GM18873 (cell line): Measurements from ENCODE around the gene LRMDA.

Experiments
- ATAC-seq: cut with Tn5 transposase; IDR thresholded peaks from one replicate; pipeline ENCODE4 v1.9.1; 2021; ENCODE audit warnings: mild to moderate bottlenecking, moderate library complexity, moderate number of reproducible peaks; ENCODE audit not compliant: unreplicated experiment, low FRiP score

The LRMDA gene

DNA sequence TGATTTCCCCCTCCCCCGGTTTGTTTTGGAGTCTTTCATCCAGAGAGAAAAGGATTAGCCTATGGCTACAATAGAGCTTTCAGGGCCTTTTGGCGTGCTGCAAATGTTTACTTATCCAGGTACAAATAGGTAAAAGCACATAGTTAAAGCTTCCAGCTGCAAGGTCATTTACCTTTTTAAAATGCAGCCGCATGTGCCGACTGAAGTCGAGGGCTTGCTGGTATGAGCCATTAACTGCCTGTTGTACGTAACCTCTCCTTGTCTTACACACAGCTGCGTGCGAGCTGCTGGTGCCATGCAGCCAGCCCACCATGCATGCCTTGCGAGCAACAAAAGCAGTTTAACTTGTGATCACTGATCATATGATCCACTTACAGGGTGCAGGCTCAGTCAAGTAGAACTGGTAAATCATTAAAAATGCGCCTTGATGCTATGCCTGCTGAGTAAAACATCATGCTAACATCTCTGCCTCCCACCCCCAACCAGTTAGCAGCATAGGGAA, 866.4 kb downstream of the LRMDA start:
- no peak for ATAC-seq

DNA sequence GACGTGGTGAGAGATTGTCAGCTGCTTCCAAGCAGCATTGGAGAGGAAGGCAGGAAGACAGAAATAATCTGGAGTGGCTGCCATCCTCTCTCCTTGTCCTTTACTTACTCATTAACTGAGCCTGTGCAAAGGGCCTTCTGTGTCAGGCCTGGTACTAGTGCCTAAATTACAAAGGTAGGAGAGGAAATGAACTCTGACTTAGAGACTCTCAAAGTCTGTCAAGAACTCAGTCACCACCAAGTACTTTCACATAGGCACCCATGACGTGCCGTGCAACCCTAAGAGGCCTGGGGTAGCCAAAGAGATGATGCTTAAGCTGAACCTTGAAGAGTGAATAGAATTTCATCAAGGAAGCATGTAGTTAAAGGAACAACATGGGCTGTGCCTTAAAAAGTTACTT, 866.9 kb downstream of the LRMDA start:
- no peak for ATAC-seq

DNA sequence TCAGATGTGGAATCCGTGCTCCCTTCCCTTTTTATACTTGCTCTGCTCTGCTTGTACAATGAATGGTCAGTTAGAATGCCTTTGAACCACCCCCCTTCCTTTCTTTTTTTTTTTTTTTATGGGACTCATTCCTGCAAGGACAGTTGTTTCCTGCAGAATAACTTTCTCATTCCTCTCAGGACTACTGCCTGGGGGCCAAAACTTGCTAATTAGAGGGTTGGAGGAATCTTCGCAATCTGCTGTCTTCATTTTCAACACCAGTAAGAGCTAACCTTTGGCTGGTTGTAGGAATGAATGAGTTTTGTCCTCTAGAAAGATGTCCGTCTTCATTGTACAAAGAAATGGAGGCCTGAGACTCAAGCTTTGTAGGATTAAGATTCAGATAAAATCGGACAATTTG, 868.1 kb downstream of the LRMDA start:
- ATAC-seq, result no peak

DNA sequence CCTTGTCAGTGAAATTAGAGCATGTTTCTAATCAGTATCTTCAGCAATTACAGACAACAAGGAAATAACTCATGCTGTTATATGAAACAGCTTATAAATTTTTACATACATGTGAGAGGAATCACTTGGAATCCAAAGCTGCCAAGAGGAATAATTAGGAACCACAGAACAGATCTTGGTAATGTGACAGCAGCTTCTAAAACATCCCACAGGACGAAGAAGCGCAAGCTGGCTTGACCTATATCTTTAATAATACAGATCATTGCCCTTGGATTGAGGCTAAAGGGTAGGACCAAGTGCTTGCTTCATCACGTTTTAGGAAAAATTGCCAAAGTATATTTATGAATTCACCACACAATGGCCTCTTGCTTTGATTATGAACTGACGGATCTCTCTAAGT, 869.8 kb downstream of the LRMDA start:
- ATAC-seq, result no peak

DNA sequence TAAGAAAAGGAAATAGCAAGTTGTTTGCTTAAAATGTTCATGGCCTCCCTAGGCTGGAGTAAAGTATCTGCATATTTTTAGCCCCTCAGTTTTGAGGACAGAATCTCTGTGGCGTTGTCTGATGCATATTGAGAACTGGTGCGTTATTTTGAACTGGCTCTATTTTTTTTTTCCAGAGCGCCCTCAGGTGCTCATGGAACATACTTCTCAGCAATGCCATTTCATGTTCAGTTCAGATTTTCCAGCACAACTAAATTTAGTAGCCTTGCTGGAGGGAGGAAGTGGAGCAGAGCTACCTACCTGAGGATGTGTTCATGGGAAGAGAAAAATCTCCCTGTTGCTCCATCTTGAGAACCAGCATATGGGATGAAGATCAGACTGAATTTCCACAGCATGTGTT, 870.5 kb downstream of the LRMDA start:
- ATAC-seq, result no peak

DNA sequence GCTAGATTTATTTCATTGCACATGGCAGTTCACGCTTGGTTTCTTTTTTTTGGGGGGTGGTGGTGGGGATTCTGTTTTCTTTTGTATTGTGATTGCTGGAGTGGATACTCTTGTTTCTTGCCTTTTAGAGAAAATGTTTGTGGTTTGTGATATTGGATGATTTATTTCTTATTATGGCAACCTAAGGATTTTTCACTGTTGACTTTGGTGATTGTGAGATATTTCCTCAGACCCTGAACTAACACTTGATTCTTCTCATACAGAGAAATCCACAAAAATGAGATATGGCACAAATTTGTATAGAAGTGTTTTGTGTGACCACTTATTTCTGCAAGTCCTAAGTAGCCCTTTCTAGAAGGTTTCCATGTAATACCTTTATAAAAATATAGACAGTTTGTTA, 871.1 kb downstream of the LRMDA start:
- no peak for ATAC-seq

DNA sequence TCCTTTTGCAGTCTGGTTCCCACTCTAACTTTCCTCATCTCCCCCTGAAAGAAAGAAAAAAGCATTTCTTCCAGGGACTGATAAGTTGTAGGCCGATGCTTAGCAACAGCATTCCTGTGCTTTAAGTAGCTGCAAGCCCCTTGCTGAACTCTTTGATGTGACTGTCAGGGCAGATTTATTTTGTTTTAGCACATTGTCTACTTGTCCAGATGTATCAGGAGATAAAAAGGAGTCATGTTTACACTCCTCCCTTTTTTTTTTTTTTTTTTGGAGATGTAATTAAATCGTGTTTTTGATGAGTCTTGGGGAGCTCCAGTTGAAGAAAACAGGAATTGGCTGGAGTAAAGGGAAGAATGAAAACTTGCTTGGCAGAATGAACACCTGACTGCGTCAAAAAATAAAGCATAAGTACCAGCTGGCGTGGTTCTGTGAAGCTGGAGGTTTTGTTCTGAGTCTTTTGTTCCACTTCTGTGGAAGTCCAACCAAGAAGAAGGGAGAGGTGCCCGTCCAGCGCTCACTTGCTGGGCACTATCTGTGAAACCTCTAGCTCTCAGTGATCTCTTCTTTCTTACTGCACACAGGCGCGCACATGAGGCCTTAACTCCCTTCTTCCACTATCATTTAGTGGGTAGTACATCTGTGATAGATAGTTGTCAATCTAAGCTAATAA, 871.7 kb downstream of the LRMDA start:
- no peak for ATAC-seq

DNA sequence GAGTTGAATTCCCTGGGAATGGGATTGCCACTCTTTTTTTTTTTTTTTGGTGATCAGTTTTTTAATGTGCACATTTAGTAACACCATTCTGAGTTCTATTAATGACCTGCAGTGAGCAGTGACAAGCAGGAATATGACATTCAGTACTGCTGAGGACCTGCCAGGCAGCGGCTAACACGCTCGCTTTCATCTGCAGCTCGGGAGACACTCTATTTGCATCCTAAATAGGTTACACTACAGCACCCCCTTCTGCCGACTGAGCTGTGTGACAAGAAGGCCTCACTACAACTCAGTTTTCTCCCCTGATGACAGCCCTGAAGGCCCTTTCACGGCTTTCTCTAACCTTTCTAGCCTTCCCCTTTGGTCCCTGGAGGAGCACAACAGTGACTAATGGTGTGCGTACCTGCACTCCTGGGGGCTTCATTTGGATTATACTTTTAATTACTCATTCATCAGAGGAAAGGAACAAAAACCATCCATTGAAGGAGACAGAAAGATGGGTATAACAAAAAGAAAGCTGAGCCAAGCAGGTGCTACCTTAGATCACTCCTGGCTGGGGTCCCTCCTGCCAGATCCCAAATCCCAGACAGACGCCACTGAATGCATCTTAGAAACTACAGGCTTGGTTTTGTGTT, 872.4 kb downstream of the LRMDA start:
- ATAC-seq, result no peak

DNA sequence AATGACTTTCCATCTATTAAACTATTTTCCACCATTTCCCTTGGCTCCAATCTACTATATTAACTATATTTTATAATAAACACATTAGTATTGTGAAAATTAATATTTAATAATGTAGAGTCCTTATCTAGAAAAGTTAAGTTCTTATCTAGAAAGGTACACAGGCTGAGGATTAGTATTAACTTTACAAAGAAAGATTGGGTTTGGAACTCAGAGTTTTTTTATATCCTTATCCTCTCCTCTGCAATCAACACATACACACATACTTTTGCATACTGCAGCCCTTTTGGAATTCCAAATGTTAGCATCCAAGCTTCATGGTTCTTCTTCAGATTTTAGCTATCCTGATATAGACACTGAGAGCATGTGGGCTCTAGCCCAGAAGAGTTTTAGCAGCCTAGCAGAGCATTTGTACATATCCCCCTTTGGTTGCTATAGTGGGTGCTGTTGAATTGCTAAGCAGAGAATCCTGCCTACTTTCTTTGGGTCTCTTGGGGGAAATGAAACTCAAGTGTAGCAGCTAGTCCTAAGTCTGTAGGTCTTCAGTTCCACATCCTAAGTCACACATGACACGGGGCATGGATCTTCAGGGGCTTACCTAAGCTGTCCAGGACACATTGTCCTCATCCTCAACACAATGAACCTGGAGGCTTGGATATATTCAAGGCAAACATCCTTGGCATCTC, 874.6 kb downstream of the LRMDA start:
- ATAC-seq, result no peak

DNA sequence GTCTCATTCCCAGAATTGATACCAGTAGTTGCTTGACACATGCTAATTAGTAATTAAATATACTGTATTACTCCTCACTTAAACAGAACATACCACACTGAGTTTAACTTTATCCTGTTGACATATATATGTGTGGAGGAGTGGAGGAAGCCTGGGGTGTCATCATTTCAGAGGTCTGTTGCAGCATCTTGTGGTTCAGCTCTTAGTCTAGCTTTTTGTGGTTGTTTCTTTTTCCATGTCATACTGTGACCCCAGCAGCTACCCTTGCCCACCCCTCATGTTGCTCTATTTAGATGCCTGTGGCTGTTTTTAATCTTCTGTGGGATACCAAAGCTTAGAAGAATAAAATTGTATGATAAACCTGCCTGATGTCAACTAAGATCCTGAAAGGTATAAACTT, 875.4 kb downstream of the LRMDA start:
- ATAC-seq, result no peak

DNA sequence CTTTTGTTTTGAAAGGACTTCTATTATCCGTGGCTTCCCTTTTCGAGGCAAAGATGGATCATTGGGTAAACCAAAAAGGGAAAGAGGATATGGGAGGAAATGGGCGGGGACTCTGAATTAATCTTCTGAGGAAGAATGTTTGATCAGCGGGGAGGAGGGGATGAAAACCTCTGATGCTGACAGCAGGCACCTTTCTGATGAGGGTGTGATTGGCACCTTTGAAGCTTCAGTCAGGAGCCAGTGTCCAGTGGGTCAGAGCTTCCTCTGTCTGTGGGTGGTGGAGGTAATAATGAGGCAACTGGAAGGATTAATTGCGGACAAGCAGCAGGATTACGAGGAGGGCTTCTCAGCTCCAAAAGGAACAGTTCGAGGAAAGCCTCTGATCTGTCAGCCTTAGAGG, 877.6 kb downstream of the LRMDA start:
- no peak for ATAC-seq

DNA sequence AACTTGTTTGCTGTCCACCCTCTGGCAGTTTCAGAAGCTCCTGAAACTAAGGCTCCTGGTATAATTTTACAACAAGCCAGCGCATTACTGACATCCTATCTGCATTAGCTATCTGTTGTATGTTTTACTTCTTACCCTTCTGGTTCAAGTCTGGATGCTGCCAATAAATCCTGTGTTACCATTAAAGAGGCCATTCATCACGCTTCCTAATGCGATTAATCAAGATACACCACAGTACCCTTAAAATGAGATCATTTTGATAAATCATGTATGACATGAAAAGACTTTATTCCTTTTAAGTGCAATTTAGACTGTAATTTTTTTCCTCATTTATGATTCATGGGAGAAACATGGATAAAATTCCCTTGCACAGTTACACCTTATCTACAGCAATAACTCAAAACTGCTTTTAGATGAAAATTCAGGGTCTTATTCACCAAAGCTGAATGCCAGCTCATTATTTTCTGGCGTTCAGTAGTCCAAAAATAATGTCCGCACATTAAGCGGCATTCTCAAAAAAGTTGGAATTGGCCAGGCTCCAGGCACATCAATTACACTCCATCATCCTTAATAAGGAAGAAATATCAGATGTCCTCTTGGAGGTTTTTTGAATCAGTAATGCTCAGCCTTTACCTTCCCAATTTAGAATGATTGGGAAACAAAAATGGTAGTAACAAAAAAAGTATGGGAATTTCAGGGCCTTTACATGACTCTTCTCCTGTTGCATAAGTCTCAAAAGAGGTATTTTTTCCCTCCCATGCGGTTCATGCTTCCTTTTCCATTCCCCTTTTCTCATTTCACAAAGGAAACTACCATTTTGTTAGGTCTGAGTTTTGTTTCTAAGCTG, 878.5 kb downstream of the LRMDA start:
- ATAC-seq, result no peak

DNA sequence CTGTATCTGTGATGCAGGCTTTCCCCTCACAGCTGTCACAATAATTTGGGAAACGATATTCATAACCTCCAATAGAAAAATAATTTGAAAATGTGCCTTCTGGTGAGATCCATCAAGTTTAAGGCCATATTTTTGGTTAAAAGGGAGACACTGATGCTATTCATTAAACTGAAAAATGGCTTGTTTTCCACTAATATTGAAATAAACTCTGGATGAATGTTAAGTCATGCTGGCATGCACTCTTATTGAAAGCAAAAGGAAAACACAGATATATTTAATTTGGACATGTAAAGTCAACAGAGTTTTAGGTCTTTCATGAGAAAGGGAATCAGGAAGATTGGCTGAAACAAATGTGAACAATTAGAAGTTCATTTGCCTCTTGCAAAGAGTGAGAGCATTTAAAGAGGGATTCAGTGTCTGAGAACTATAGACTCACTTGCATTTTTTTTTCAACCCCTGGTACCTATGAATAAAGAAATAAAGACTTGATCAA, 879.2 kb downstream of the LRMDA start:
- ATAC-seq, result no peak

DNA sequence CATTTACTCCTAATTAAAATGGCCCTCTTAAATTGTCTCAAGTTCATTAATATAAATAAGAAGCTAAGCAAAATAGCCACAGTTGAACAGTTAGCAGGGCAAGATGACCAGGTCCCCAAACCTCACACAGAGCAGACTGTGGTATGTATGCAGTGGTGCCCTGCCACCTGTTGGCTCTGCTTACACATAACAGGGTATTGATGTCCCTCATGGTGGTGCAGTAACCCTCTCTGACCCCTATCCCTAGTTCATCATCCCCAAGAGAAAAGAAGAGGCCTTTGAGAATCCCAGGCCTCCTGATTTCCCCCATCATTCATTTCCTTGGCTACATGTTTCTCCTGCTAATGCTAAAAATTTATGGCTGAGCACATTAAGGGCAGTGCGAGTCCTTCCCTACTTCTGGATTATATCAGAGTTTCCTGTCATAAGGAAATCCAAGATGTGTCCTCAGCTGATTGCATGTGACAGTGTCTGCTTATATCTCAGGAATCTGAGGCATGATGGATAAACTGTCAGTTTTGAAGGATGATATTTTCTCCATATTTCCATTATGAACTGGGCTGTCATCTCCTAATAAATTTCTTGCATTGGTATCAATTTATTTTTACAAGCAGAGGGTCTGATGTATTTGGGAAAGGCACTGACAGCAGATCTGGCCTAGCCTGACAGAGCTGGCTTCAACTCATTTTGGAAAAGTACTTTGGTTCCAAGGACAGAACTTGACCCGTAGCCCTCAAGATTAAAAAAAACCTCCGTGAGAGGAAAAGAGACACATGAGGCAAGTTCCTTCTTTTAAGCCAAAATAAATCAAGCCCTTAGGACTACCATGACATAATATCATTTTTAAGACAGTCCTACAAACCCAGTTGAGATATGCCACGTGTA, 880.6 kb downstream of the LRMDA start:
- ATAC-seq, result peak; percentile 67

DNA sequence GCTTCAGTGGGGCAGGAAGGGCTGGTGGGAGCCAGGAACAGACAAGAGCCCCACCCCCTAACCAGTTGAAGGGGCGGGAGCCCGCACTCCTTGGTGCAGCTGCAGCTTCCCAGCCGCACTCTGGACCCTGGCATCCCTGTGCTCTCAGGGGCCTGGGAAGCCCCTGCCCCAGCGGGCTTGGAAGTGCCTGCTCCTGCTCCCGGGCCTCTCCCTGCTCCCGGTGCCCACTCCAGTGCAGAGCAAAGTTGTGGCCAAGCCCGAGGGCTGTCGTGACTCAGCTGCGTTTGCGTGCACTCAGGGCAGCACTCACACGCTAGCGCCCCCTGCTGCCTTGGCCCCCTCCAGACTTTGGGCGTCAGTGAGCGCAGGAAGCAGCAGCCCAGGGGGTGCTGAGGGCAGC, 883.8 kb downstream of the LRMDA start:
- no peak for ATAC-seq

DNA sequence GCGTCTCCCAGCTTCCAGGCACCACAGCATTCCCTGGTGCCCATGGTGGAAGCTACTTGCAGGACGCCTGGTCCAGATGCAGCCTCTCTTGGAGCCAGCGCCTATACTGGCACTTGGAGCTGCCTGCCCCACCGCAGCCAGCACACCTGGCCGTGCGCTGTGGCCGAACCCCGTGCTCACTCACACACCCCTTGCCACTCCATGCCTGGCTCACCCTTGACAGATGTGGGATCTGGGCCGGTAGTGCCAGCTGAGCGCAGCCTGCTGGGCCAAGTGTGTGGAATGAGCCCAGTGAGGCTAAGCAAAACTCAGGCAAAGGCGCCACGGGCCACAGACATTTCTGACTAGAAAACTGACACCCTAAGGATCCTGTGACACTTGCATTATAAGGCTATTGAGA, 884.8 kb downstream of the LRMDA start:
- ATAC-seq, result no peak

DNA sequence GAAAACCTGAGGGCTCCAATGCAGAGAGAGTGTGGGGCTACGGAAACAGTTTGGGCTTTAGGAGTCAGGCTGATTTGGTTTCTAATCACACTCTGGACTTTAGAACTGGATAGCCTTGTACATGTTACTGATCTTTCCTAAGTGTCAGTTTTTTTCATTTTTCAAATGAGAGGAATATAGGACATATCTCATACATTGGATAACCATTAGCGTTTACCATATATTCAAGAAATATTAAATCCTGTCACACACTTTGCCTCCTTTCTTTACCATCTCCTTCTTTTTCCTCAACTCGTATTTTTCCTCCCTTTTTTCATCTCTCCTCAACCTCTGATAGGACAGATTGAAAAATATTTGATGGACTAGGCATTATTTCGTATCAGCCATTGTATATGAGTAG, 885.7 kb downstream of the LRMDA start:
- ATAC-seq, result no peak

DNA sequence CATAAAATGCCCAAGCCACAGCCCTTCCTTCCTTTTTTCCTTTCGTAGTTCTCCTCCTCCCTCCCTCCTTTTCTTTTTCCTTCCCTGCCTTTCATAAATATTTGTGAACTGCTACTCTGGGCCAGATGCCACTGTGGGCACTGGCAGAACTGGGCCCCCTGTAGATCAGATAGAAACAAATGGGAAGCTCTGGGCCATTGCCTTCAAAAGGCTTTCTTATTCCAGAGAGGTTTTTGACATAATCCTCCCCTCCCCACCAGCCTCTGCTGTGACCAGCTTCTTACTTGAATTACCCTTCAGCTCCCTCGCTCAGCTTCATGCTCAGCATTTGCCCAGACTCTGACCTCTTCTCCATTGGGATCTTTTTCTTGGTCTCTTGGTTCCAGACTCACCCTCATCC, 886.8 kb downstream of the LRMDA start:
- no peak for ATAC-seq

DNA sequence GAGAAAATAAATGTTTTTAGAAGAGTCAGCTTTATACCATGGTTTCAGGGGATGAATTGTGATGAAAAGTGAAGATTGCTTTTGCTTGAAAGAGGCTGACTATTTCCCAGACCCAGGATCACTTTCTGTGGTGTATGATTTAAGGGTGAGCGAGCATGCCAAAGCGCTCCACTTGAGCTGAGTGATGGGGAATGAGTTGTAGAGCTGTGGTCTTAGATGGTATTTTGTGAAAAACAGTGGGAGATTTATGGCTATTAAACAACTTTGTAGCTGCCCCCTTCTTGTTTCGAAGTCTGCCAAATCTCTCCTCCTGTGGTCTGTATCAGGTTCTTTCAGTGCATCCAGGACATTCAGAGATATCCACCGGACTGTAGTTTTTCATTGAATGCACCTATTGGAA, 888.2 kb downstream of the LRMDA start:
- ATAC-seq, result no peak

DNA sequence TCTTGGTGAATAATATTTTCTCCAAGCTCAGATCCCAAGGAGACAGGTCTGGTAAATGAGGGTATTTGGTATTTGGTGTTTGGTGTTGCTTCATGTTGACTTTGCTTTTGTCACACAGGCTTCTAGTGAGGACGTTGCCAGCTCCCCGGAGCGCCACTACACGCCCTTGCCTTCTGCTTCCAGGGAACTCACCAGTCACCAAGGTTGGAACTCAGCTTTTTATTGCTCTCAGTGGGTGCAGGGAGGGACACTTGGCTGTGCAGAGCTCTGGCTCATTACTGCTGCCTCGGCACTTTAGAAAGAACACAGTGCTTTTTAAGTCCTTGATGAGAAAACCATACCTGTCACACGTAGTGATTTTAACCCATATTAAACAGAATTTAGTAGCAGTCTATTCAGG, 892.9 kb downstream of the LRMDA start:
- ATAC-seq, result no peak
